Measurements from ENCODE around the gene IAH1.

DNA sequence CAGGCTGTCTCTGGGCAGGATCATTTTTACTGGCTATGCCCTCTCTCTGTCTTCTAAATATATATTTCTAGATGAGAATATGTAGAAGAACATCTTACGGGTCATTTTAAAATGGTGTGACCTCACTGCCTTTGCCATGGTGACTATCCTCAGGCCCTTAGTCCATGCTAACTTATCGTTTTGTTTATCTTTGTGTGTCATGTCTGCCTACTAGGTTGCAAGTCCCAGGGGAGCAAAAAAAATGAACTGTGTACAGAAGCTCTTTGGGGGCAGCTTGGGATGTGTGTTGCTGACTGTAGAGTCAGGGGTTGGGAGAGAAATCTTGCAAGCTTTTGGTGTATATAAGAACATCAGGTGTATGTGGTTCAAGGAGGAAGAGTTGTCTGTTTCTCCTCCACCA is 39.9 kb upstream of the IAH1 start:
- TF ChIP-seq POLR2AphosphoS5 (IDR thresholded peaks at IDR 0.05; ENCODE audit: insufficient read depth in 1 of 2, low read depth in 1 of 2) (no peak), CTCF (IDR thresholded peaks at IDR 0.05) (no peak)

Measured in vagina (tissue), 2 donors.